GM12891 (cell line): Measurements from ENCODE around the gene SNTG2.
A peak's percentile ranks its signal among the peaks of the same experiment; 100 is the strongest.

Experiments
- DNase-seq: peaks from one replicate; pipeline ENCODE4 v3.0.0; 2011; ENCODE audit warnings: low spot score; ENCODE audit not compliant: insufficient read length
- FAIRE-seq: peaks from 2 replicates; lab custom pipeline; 2011; peaks lifted over from hg19 to GRCh38; lab: Jason Lieb, UNC
- PAX5 ChIP-seq: IDR thresholded peaks from 2 replicates; pipeline ENCODE4 v1.6.1; 2011; ENCODE audit warnings: low read length, moderate library complexity, mild to moderate bottlenecking; ENCODE audit not compliant: insufficient read depth, severe bottlenecking
- POLR2A ChIP-seq: IDR thresholded peaks from 2 replicates; pipeline ENCODE4 v1.6.1; 2011; ENCODE audit warnings: low read depth, low read length, control low read depth
- POLR2AphosphoS5 ChIP-seq: IDR thresholded peaks from 2 replicates; pipeline ENCODE4 v1.6.1; 2011; ENCODE audit warnings: low read depth, low read length, control low read depth
- POU2F2 ChIP-seq: IDR thresholded peaks from 2 replicates; pipeline ENCODE4 v1.6.1; 2011; ENCODE audit warnings: low read depth, mild to moderate bottlenecking, control low read depth, low read length, moderate library complexity
- SPI1 ChIP-seq: IDR thresholded peaks from 2 replicates; pipeline ENCODE4 v1.6.1; 2011; ENCODE audit warnings: low read depth, low read length, control low read depth
- TAF1 ChIP-seq: IDR thresholded peaks from 2 replicates; pipeline ENCODE4 v1.6.1; 2011; ENCODE audit warnings: low read depth, low read length, control low read depth

Gene SNTG2

GRCh38 chr2:1341404-1342120 lies 390.9 kb downstream of the SNTG2 start:
- no peak for FAIRE-seq
- no peak for TF ChIP-seq TAF1
- TF ChIP-seq POU2F2 = no peak
- TF ChIP-seq POLR2A = no peak
- TF ChIP-seq PAX5 = no peak
- no peak for TF ChIP-seq SPI1
- TF ChIP-seq POLR2AphosphoS5 = no peak
- no peak for DNase-seq

DNA sequence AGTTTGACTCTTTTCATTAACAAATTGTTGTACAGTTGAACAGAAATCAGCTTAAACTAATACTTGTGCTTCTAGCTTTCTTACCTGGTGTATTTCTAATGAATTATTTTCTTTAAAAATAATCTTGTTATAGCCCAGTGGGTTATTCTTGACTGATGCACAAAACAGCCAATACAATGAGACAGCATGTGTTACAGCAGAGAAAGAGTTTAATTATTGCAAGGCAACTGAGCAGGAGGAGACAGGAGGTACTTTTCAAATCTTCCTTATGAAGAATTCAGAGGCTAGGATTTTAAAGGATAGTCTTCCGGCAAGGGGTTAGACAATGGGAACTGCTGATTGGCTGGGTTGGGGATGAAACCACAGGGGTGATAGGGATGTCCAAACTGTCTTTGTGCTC lies 398.1 kb downstream of the SNTG2 start:
- DNase-seq (no peak), FAIRE-seq (no peak)
- TF ChIP-seq PAX5 (no peak), POLR2A (no peak), SPI1 (no peak), TAF1 (no peak), POU2F2 (no peak), POLR2AphosphoS5 (no peak)

DNA sequence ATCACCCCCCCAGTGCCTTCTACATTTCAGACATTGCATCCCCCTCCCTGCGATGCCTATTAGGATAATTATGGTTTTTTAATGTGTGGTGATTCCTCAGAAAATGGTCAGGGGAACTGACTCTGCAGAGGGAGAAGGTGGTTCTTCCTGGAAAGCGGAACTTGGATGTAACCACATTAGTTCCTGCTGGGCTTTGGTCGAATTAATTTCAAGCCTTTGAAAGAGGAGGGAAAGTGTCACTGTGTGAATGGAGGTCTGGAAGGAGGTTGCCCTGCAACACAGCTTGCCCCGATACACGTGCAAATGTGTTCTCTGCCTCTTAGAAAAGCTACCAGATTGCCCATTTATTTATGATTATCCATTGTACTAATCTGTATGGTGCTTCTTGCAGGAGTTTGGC lies 399.5 kb downstream of the SNTG2 start:
- no peak for TF ChIP-seq PAX5
- TF ChIP-seq SPI1 = no peak
- no peak for TF ChIP-seq POLR2A
- TF ChIP-seq TAF1 = no peak
- no peak for TF ChIP-seq POU2F2
- no peak for TF ChIP-seq POLR2AphosphoS5
- DNase-seq = no peak
- no peak for FAIRE-seq

DNA sequence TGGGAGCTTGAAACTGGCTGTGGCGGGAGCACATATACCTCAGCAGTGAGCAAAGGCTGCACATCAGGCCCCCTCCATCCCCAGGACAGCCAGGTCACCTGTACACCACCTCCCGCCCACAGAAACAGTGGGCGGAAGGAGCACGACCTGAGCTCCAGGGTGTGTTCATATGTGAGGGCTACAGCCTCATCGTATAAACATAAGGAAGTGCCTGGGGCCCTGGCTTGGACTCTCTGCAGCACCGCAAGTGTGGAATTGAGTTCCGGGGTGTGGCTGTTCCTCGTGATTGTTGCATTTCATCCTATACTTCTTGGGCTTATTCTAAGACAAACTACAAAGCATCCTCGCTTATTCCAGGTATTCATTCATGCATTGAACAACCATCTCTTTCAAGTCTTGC lies 402.5 kb downstream of the SNTG2 start:
- TF ChIP-seq PAX5 = no peak
- DNase-seq (no peak), FAIRE-seq (no peak)

DNA sequence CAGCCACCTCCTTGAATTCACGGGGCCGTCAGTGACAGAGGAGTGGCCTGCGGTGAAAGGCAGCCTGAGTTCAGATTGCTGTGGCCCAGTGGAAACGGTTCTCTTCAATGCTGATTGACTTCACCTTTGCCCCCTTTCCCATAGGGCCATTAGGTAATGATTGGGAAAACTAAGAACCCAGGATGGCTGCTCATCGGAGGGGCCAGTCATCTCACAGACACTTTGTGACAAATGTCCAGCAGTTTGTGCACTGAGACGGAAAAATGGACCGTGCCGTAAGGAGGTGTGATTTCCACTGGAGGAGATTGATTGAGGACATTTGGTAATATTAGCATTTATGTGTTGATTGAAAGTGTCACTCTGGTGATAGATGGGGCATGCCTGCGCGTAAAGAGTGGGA lies 402.9 kb downstream of the SNTG2 start:
- no peak for TF ChIP-seq POU2F2
- TF ChIP-seq POLR2A = no peak
- TF ChIP-seq TAF1 = no peak
- TF ChIP-seq SPI1 = no peak
- no peak for TF ChIP-seq PAX5
- no peak for TF ChIP-seq POLR2AphosphoS5
- no peak for FAIRE-seq
- DNase-seq = no peak

DNA sequence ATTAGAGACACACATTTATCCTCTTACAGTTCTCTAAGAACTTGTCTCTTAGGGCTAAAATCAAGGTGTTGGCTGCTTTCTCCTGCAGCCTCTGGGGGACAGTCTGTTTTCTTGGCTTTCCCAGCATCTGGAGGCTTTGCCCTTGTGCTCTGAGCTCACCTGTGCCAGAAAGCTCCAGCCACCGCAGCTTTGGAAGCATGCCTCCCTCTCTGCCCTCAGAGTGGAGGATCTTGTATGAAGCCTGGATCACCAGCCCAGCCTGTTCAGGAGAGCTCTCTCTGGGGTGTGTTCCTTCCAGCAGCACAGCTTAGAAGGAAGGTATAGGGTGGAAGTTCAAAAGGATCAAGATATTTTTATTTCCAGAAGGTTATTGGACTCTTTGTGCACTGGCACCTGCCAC lies 409.5 kb downstream of the SNTG2 start:
- no peak for FAIRE-seq
- no peak for TF ChIP-seq SPI1
- TF ChIP-seq POLR2A = no peak
- no peak for TF ChIP-seq PAX5
- no peak for TF ChIP-seq TAF1
- no peak for TF ChIP-seq POLR2AphosphoS5
- TF ChIP-seq POU2F2 = no peak
- DNase-seq = no peak

DNA sequence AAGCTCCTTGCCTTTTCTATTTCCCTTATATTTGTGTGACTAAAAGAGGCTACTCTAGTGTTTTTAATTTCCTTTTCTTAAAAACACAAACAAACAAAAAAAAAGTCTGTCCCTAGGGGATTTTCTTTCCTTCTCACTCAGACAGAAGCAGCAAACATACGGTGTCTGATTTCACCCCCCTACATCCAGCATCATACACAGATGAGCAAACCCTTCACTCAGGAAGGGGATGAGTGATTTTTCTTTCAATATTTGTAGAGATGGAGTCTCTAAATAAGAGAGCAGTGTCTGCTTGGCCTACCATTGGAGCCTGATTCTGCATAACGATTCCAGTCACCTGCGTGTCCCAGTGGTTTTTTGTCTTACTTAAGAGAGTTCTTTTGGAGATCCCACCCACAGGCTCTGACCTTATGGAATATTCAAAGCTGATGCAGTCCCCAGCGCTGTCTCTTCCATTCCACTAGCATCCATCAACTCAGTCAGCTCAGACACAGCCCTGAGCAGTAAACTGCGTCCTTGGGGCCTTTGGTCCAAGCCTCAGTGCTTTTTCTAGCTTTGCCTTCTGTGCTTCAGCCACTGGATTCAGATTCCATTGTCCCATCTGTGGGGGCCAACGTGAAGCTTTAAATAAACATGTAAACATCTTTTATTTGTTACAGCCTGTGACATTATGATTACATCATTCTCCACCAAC lies 410.1 kb downstream of the SNTG2 start:
- FAIRE-seq = no peak
- DNase-seq = no peak
- TF ChIP-seq SPI1 (no peak), PAX5 (no peak), POLR2AphosphoS5 (no peak), TAF1 (no peak), POU2F2 (no peak), POLR2A (no peak)

DNA sequence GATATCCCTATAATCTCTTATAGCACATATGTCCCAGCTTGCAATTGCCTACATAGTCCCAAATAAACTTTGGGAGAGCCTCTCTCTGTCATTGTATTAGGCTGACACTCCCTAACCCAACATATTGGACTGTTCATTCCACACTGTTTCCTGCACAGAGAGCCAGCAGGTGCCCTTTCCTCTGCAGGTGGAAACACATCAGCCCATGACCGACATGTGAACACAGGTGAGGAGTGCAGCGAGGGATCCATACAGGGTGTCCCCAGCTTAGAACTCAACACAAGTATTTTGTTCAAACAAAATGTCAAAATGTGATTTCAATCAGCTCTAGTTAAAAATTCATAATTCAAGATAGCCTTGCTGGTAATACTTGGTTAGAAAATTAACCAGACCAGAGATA lies 412.7 kb downstream of the SNTG2 start:
- FAIRE-seq = no peak
- no peak for DNase-seq
- no peak for TF ChIP-seq POLR2AphosphoS5
- no peak for TF ChIP-seq TAF1
- TF ChIP-seq PAX5 = no peak
- TF ChIP-seq POLR2A = no peak
- TF ChIP-seq SPI1 = no peak
- TF ChIP-seq POU2F2 = no peak

GRCh38 chr2:1366546-1367134 lies 416.0 kb downstream of the SNTG2 start:
- FAIRE-seq (peak; percentile 66), DNase-seq (no peak)
- TF ChIP-seq PAX5 = no peak

DNA sequence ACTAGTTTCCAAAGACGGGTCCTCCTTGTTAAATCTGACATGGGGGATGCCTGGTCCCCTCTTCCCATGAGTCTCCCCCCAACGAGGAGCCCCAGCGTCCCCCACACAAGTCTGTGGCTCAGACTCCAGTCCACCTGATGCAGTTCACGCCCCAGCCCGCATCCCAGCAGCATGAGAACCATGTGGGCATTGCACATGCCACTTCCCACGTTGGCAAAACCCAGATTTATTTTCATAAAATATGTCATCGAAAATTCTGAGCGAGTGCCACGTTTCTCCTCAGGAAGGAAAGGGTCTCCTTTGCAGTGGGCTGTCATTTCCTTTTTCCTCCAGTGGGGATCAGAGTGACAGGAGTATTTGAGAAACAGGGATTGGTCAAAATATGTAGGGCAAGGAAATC lies 417.0 kb downstream of the SNTG2 start:
- TF ChIP-seq TAF1 (no peak), PAX5 (no peak), SPI1 (no peak), POLR2AphosphoS5 (no peak), POLR2A (no peak)
- FAIRE-seq (no peak), DNase-seq (no peak)
